K562 (cell line): ENCODE results near the gene BPNT1. TPM values are rescaled to one million over a fixed set of nuclear protein-coding genes. Genes with fewer than 3 reads are reported as not detected.
A peak's percentile ranks its signal among the peaks of the same experiment; 100 is the strongest.

Source experiments
- CAMTA2 ChIP-seq: fragments of 250-450 bp; sonication (Bioruptor Pico); conservative IDR thresholded peaks from 2 replicates; pipeline ENCODE4 v1.5.1; 2022
- CEBPB ChIP-seq: fragments of 450-650 bp; IDR thresholded peaks from 2 replicates; pipeline ENCODE4 v1.6.1; 2016; ENCODE audit warnings: missing genetic modification characterization, missing compliant biosample characterization
- FOXM1 ChIP-seq, 2 experiments: fragments of 450-650 bp in 1 of 2; sonication (generic) in 1 of 2; formaldehyde crosslinking in 1 of 2; IDR thresholded peaks; 2 replicates each; pipeline versions ENCODE4 v1.6.1 to v1.9.0; 2017 to 2022; ENCODE audit warnings: low read depth in 2 of 2, mild to moderate bottlenecking in 2 of 2, missing genetic modification reagents in 1 of 2, moderate library complexity in 1 of 2
- HDAC3 ChIP-seq: fragments of 450-650 bp; IDR thresholded peaks from 2 replicates; pipeline ENCODE4 v1.6.1; 2018; ENCODE audit warnings: borderline replicate concordance, mild to moderate bottlenecking, moderate library complexity; ENCODE audit not compliant: partially characterized antibody
- JUND ChIP-seq, 2 experiments: IDR thresholded peaks; 2 replicates in 1 of 2; 3 replicates in 1 of 2; pipeline ENCODE4 v1.6.1; 2011; ENCODE audit warnings: borderline replicate concordance in 2 of 2, low read depth in 2 of 2, low read length in 2 of 2, improper control_type of control experiment in 1 of 2, missing biosample characterization in 1 of 2, missing genetic modification characterization in 1 of 2, missing genetic modification reagents in 1 of 2
- LEF1 ChIP-seq: fragments of 450-650 bp; IDR thresholded peaks from 2 replicates; pipeline ENCODE4 v1.6.1; 2016; ENCODE audit warnings: mild to moderate bottlenecking
- NFXL1 ChIP-seq: fragments of 450-650 bp; formaldehyde crosslinking; IDR thresholded peaks from 2 replicates; pipeline ENCODE4 v1.4.0; 2021; ENCODE audit warnings: mild to moderate bottlenecking
- NUFIP1 ChIP-seq: fragments of 450-650 bp; IDR thresholded peaks from 2 replicates; pipeline ENCODE4 v1.6.1; 2018; ENCODE audit not compliant: partially characterized antibody
- PTBP1 ChIP-seq: fragments of 200-400 bp; formaldehyde crosslinking; IDR thresholded peaks from 2 replicates; pipeline ENCODE4 v1.6.1; 2017; ENCODE audit warnings: low read depth, low read length
- RHOXF2B ChIP-seq: fragments of 250-450 bp; sonication (Bioruptor Pico); conservative IDR thresholded peaks from 2 replicates; pipeline ENCODE4 v1.5.1; 2021
- SNRNP70 ChIP-seq: fragments of 200-400 bp; formaldehyde crosslinking; optimal IDR thresholded peaks from 2 replicates; pipeline ENCODE3; 2017; ENCODE audit warnings: low read depth, low read length
- TEAD1 ChIP-seq, 2 experiments: fragments of 450-650 bp in 1 of 2; sonication (generic) in 1 of 2; formaldehyde crosslinking; IDR thresholded peaks; 2 replicates each; pipeline versions ENCODE4 v1.4.0 to v1.8.0; 2020 to 2022; ENCODE audit warnings: mild to moderate bottlenecking in 2 of 2, missing genetic modification reagents in 1 of 2
- TRIM24 ChIP-seq, 2 experiments: fragments of 450-650 bp; IDR thresholded peaks; 2 replicates each; pipeline ENCODE4 v1.6.1; 2016
- XRCC3 ChIP-seq: fragments of 450-650 bp; IDR thresholded peaks from 2 replicates; pipeline ENCODE4 v1.6.1; 2017; ENCODE audit warnings: mild to moderate bottlenecking, moderate library complexity
- ZNF436 ChIP-seq: fragments of 250-450, 450-650 bp; sonication (Bioruptor Pico); formaldehyde crosslinking; IDR thresholded peaks from 2 replicates; pipeline ENCODE4 v1.7.0; 2020; ENCODE audit warnings: mild to moderate bottlenecking
- ZNF445 ChIP-seq: fragments of 250-450 bp; sonication (Bioruptor Pico); IDR thresholded peaks from 2 replicates; pipeline ENCODE4 v1.4.0; 2020; ENCODE audit warnings: low read depth, mild to moderate bottlenecking, moderate library complexity
- polyA plus RNA-seq, 8 experiments: library from polyadenylated mRNA; depleted of rRNA in 4 of 8; stranded (reverse) in 5 of 8; unstranded in 3 of 8; fragments of >200 nt; fragmentation: Nextera tagmentation in 2 of 8; fragmentation: Illumina TruSeq in 1 of 8; extraction: Ambion mirVana in 2 of 8; extraction: Trizol in 1 of 8; gene quantifications; 2 replicates each; pipeline versions ENCODE4 v1.2.1 to v1.2.3, GENCODE V29; 2011 to 2014; ENCODE audit warnings: inconsistent platforms in 1 of 8, missing spikeins in 1 of 8
- total RNA-seq, 7 experiments: library from RNA; depleted of rRNA in 6 of 7; stranded (reverse); fragments of >200 nt in 6 of 7; fragmentation: Illumina TruSeq in 2 of 7; extraction: Trizol in 2 of 7; gene quantifications; 2 replicates each; pipeline versions ENCODE4 v1.2.1 to v1.2.3, GENCODE V29; 2011 to 2021; ENCODE audit warnings: low replicate concordance in 1 of 7
- TF ChIP-seq, protein P1 (sequence below): fragments of 250-450 bp; sonication (Bioruptor Pico); IDR thresholded peaks from 2 replicates; pipeline ENCODE4 v1.5.0; 2021; ENCODE audit warnings: mild to moderate bottlenecking, borderline replicate concordance
- TF ChIP-seq, protein P2 (sequence below), 2 experiments: IDR thresholded peaks; 2 replicates each; pipeline ENCODE4 v1.6.1; 2011; ENCODE audit warnings: borderline replicate concordance in 1 of 2, control low read depth in 1 of 2, low read depth in 1 of 2, low read length in 1 of 2, mild to moderate bottlenecking in 1 of 2, mixed read lengths in 1 of 2, moderate library complexity in 1 of 2; ENCODE audit not compliant: insufficient read depth in 1 of 2, insufficient read length in 1 of 2, poor library complexity in 1 of 2, severe bottlenecking in 1 of 2; ENCODE audit errors: extremely low read depth in 1 of 2
- TF ChIP-seq, protein P3 (sequence below): fragments of 250-450 bp; sonication (Bioruptor Pico); IDR thresholded peaks from 2 replicates; pipeline ENCODE4 v1.8.0; 2021; ENCODE audit warnings: borderline replicate concordance, mild to moderate bottlenecking, moderate library complexity; ENCODE audit not compliant: poor library complexity, severe bottlenecking
- TF ChIP-seq, protein P4 (sequence below): fragments of 450-650 bp; conservative IDR thresholded peaks from 2 replicates; pipeline ENCODE4 v1.6.1; 2016; ENCODE audit warnings: missing genetic modification characterization, low read depth, mild to moderate bottlenecking, control low read depth, missing compliant biosample characterization

Gene BPNT1
- total and polyA plus RNA-seq, 9 of the 15 experiments (the other 6 are each of a cell fraction or from before 2014, with no cell fraction given): 30.2 to 73.8 (median 40.5) TPM

DNA sequence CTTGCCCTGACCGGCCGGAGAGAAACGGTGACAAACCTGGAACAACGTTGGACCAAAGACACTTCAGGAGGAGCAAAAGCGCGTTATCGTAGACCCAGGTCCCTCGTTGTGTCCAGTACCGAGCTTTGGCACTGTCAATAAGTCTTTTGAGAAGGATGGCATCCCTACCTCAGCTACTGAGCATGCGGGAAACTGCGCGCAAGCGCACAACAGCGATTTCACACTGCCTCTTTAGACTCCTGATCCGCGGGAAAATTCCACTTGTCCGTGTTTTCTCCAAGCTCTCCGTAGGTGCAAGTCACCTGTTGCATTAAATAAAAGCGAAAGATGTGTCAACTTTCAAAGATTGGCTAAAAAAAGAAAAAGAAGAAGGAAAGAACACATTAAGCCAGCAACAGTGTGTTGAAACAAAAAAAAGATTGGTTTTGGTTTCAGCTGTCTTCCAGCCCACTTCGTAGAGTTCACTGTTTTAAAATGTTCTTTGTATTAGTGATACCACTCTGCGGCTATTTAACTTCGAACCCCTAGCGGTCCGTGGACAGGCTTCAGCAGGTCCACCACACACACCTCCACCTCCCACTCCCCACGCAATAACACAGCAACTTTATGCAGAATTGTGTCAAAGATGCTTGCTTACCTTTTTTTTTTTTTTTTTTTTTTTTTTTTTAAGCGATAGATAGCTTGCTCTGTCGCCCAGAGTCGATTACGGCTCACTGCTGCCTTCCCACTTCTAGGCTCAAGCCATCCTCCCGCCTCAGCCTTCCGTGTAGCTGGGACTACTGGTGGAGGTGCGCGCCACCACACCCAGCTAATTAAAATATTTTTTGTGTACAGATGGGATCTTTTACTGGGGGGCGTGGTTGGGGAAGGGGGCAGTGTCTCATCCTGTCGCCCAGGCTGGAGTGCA, at the start of gene BPNT1 (continued):
- TF ChIP-seq, protein P1, sequence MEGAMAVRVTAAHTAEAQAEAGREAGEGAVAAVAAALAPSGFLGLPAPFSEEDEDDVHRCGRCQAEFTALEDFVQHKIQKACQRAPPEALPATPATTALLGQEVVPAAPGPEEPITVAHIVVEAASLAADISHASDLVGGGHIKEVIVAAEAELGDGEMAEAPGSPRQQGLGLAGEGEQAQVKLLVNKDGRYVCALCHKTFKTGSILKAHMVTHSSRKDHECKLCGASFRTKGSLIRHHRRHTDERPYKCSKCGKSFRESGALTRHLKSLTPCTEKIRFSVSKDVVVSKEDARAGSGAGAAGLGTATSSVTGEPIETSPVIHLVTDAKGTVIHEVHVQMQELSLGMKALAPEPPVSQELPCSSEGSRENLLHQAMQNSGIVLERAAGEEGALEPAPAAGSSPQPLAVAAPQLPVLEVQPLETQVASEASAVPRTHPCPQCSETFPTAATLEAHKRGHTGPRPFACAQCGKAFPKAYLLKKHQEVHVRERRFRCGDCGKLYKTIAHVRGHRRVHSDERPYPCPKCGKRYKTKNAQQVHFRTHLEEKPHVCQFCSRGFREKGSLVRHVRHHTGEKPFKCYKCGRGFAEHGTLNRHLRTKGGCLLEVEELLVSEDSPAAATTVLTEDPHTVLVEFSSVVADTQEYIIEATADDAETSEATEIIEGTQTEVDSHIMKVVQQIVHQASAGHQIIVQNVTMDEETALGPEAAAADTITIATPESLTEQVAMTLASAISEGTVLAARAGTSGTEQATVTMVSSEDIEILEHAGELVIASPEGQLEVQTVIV: no peak
- TF ChIP-seq XRCC3 (no peak), RHOXF2B (CRISPR knock-in tag) (no peak), CAMTA2 (CRISPR knock-in tag) (no peak), FOXM1 (IDR thresholded peaks at IDR 0.05; ENCODE audit: low read depth) (peak; percentile 81), FOXM1 (CRISPR knock-in tag; IDR thresholded peaks at IDR 0.05; ENCODE audit: low read depth) (no peak), SNRNP70 (no peak), NFXL1 (no peak), LEF1 (peak; percentile 25; the same call in 1 of the 2 replicates), ZNF436 (CRISPR knock-in tag) (0 out of 2 replicates have a peak, but pooled peaks have one; percentile 10), NUFIP1 (peak; percentile 91), ZNF445 (CRISPR knock-in tag) (no peak), JUND (IDR thresholded peaks at IDR 0.05; ENCODE audit: borderline replicate concordance, low read depth, low read length) (peak; percentile 65; the same call in 1 of the 2 replicates), JUND (tag; IDR thresholded peaks at IDR 0.05; ENCODE audit: borderline replicate concordance, low read depth, low read length) (0 out of 3 replicates have a peak, but pooled peaks have one; percentile 11), TRIM24 (IDR thresholded peaks at IDR 0.05) (0 out of 4 replicates have a peak, but pooled peaks of 1 of the 2 experiments have one; percentile 4), CEBPB (tag) (peak; percentile 44; the same call in 1 of the 2 replicates), PTBP1 (no peak), HDAC3 (peak; percentile 86), TEAD1 (CRISPR knock-in tag; IDR thresholded peaks at IDR 0.05) (peak; percentile 50 to 58; a peak in 2 of 4 replicates)
- TF ChIP-seq, protein P2, sequence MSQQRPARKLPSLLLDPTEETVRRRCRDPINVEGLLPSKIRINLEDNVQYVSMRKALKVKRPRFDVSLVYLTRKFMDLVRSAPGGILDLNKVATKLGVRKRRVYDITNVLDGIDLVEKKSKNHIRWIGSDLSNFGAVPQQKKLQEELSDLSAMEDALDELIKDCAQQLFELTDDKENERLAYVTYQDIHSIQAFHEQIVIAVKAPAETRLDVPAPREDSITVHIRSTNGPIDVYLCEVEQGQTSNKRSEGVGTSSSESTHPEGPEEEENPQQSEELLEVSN (IDR thresholded peaks at IDR 0.05; ENCODE audit: borderline replicate concordance in 1 of 2, extremely low read depth in 1 of 2, insufficient read depth in 1 of 2, insufficient read length in 1 of 2, low read depth in 1 of 2, low read length in 1 of 2, poor library complexity in 1 of 2, severe bottlenecking in 1 of 2): peak in 1 of 2 experiments; percentile 43
- TF ChIP-seq, protein P3, sequence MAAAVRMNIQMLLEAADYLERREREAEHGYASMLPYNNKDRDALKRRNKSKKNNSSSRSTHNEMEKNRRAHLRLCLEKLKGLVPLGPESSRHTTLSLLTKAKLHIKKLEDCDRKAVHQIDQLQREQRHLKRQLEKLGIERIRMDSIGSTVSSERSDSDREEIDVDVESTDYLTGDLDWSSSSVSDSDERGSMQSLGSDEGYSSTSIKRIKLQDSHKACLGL (CRISPR knock-in tag): no peak
- TF ChIP-seq, protein P4, sequence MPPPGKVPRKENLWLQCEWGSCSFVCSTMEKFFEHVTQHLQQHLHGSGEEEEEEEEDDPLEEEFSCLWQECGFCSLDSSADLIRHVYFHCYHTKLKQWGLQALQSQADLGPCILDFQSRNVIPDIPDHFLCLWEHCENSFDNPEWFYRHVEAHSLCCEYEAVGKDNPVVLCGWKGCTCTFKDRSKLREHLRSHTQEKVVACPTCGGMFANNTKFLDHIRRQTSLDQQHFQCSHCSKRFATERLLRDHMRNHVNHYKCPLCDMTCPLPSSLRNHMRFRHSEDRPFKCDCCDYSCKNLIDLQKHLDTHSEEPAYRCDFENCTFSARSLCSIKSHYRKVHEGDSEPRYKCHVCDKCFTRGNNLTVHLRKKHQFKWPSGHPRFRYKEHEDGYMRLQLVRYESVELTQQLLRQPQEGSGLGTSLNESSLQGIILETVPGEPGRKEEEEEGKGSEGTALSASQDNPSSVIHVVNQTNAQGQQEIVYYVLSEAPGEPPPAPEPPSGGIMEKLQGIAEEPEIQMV: peak; percentile 67
